GM19240 (cell line): Measurements from ENCODE around the gene SLC49A3.
A peak's percentile ranks its signal among the peaks of the same experiment; 100 is the strongest.
"Not testable (repeated sequence)": the region's sequence is repeated elsewhere in the genome, so short reads cannot be mapped to it uniquely, and the experiment has no call there.

Experiments used
- DNase-seq: peaks from one replicate; pipeline ENCODE4 v3.0.0; 2011; ENCODE audit warnings: low spot score; ENCODE audit not compliant: insufficient read length

Gene SLC49A3

DNA sequence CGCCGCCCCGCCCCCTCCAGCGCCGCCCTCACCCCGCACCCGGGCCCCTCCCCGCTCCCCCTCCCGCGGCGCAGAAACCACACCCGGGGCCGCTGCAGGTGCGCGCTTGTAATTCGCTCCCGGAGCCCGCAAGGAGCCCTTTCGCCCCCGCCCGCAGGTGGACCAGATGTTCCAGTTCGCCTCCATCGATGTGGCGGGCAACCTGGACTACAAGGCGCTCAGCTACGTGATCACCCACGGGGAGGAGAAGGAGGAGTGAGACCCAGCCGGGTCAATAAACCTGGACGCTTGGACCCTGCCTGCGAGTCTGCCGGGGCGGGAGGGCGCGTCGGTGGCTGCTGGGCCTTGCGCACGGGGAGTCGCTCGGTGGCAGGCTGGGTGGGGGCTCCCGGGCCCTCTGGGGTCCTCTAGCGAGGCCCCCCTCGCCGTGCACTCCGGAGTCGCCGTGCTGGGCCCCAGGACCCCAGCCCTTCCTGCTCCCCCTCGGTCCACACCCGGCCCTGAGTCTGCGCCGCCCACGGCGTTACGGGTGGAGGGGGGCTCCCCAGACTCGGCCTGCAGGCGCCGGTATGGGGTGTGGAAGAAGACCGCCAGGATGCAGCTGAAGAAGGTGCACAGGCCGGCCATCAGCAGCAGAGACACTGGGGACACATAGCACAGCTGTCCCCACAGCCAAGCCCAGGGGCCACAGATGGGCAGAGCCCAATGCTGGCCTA lies 7.1 kb downstream of the SLC49A3 start:
- no peak for DNase-seq

- DNase-seq = no peak
Observed at GRCh38 chr4:680928-681645, 7.9 kb downstream of the SLC49A3 start.

DNA sequence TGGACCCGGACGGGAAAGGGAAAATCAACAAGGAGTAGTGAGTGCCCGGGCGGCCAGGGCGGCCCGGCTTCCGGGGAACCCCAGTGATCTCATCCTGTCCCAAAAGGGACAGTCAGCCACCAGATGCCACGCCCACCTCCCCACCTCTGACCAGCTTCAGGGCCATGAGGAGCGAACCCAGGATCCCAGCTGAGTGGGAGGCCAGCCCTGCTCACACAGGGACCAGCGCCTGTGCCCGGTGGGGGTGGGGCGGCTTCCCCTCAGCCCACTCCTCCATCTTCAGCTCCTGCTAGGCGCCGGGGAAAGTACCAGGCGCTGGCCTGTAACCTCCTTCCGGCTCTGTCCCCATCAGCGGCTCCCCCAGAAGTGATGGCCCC lies 8.4 kb downstream of the SLC49A3 start:
- no peak for DNase-seq

- no peak for DNase-seq
Observed at GRCh38 chr4:680091-680490, 8.9 kb downstream of the SLC49A3 start.

- no peak for DNase-seq
Observed at GRCh38 chr4:679629-680028, 9.3 kb downstream of the SLC49A3 start.

GRCh38 chr4:679104-679481 lies 9.9 kb downstream of the SLC49A3 start:
- DNase-seq = no peak

- no peak for DNase-seq
Observed at GRCh38 chr4:678331-679103, 10.4 kb downstream of the SLC49A3 start.

- DNase-seq = no peak
Observed at GRCh38 chr4:677431-678293, 11.3 kb downstream of the SLC49A3 start.

DNA sequence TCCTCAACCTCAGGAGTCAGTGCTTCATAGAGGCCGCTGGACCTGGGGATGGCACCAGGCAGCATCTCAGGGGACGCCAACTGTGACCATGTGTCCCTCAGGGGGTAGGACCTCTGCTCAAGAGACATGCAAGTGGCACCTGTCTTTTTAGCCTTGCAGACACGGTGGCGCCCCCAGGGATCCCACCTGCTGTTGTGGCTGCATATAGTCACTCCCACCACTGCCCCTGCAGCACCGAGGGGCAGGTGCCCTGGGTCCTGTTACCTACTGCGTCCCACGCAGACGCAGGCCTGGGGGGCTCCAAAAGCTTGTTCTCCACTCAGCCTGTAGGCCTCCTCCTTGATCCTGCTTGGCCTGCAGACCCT lies 12.1 kb downstream of the SLC49A3 start:
- no peak for DNase-seq

- peak; percentile 73 for DNase-seq
Observed at GRCh38 chr4:675980-676870, 12.7 kb downstream of the SLC49A3 start.

DNA sequence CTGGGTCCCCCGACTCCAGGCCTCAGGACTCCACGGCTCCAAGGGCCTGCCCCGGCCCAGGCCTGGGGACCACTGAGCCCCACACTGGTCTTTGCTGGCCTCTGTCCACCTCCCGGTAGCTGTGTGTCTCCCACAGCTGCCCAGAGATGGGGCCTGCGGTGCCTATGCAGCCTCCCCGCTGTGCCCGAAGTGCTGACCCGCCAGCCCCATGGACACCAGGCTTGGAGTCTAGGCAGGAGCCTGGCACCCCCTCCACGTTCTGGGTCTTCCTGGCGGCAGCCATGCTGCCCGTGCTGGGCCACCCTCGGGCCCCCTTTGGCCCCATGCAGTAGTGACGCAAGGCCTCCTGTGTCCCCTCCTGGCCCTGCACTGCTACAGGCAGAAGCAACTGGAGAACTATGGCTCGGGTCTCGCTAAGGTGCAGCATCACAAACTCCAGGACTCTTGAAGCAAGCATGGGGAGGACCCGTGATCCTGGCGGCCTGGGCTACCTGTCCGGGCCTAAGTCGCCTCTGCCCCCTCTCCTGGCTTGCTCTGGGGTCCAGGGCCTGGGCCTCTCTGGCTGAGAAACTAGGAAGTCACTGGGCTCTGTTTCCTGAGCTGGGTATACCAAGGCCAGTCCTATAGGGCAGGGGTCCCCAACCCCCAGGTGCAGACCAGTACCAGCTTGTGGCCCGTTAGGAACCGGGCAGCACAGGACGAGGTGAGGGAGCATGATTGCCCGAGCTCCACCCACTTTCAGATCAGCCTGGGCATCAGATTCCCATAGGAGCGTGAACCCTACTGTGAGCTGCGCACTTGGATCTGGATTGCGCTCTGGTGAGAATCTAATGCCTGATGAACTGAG lies 13.7 kb downstream of the SLC49A3 start:
- no peak for DNase-seq

DNA sequence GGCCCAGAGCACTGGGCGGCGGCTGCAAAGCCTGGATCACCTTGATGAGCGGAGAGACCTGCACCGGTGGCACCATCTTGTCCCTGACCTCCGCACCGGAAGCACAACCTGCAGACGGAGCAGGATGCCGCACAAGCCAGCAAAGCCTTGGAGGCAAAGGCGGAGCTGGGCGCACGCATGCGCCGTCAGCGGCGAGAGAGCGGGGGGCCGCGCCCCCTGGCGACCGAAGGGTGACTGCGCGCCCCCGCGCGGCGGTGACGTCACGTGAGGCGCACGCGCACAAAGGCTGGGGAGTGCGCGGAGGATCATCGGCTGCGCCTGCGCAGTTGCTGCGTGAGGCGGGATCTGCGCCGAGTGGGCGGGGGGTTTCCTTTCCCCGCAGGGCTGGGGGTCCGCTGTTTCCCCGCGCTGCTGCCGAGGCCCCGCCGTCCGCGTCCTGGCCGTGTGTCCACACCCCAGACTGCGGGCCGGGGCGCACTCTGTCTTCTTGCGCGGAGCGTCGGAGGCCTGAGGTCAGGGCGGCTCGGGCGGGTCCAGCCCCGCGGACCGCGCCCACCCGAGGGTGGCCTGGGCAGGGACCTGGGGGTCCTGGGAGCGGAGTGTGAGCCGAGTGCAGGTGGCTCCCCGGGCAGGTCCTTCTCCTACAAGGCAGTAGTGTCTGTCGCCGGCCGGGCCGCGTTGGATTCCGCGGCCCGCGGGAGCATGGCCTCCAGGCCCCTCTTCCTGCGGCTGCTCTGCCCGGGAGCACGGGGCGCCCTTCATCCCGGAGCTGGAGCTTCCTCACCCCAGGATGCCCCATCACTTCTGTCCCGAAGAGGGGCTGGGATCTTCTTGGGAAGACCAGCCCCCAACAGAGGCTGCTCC lies 14.5 kb downstream of the SLC49A3 start, which contains the start of the genes ATP5ME and MYL5:
Gene ATP5ME (minus strand): TSS at position 105 of the 864 bp plus-strand sequence. CDS start 29 bp downstream, at position 76.
Gene MYL5 (plus strand): TSS at position 371 of the 864 bp plus-strand sequence. CDS start 3,485 bp downstream, outside the sequence.
- DNase-seq = peak; percentile 100

- DNase-seq = no peak
Observed at GRCh38 chr4:673349-674091, 15.4 kb downstream of the SLC49A3 start.

GRCh38 chr4:671769-672168 lies 17.2 kb downstream of the SLC49A3 start:
- no peak for DNase-seq

DNA sequence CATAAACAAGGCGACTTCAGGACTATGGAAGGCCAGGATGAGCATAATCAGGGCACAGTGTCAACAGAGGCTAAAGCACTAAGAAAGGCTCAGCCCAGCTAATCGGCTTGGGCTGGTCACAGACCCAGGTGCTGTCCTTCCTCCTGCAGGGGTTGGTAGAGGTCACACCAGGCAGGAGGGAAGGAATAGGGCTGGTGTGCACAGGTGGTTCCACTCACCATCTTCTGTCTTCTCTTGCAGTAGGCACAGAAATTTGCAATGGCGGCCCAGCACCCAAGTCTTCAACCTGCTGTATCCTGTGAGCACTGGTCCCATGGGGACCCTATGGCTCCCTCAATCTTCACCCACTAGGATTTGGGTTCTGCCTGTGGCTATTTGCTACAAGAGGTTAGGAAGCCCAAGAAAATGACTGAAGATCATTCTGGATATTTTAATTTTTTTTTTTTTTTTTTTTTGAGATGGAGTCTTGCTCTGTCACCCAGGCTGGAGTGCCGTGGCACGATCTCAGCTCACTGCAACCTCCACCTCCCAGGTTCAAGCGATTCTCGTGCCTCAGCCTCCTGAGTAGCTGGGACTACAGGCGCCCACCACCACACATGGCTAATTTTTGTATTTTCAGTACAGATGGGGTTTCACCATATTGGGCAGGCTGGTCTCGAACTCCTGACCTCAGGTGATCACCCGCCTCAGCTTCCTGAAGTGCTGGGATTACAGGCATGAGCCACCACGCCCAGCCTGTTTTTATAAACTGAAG lies 19.0 kb downstream of the SLC49A3 start:
- DNase-seq = not testable (repeated sequence)

GRCh38 chr4:668219-668618 lies 20.7 kb downstream of the SLC49A3 start:
- DNase-seq = not testable (repeated sequence)

- DNase-seq = no peak
Observed at GRCh38 chr4:667545-667925, 21.4 kb downstream of the SLC49A3 start.
